Endometrial microvascular endothelial cells (primary cell): Measurements from ENCODE around the gene DPP6. TPM values are rescaled to one million over a fixed set of nuclear protein-coding genes. Genes with fewer than 3 reads are reported as not detected.

Experiments
- in situ Hi-C: cut with HindIII; loops from 2 replicates; pipeline ENCODE4 v1.10.0; 2017; ENCODE audit warnings: low sequenced_read_pairs, low pct_unique_long_range_greater_than_20kb; ENCODE audit errors: inconsistent ontology term
- total RNA-seq: library from RNA; depleted of rRNA; stranded (reverse); fragments of >200 nt; gene quantifications from one replicate; pipeline ENCODE4 v1.2.3, GENCODE V29; 2015; ENCODE audit errors: inconsistent ontology term

The DPP6 gene
- total RNA-seq, 1 donor from 2014 or later, result not detected

DNA sequence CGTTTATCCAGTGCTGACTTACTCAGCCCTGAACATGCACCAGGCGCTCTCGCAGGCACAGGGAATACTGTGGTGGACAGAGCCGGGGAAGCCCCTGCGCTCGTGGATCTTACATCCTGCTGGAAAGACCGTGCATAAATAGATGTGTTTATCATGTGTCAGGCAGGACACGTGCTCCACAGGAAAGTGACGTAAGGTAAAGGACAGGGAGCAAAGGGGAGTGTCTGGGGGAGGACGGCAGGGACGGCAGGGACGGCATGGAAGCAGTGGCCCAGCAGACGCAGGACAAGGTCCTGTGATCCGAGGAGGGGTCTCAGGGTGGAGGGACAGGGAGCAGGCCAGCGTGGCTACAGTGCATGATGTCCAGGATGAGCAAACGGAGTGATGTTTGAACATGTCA, 540.2 kb downstream of the DPP6 start:
- in situ Hi-C loops, result no loop called here

DNA sequence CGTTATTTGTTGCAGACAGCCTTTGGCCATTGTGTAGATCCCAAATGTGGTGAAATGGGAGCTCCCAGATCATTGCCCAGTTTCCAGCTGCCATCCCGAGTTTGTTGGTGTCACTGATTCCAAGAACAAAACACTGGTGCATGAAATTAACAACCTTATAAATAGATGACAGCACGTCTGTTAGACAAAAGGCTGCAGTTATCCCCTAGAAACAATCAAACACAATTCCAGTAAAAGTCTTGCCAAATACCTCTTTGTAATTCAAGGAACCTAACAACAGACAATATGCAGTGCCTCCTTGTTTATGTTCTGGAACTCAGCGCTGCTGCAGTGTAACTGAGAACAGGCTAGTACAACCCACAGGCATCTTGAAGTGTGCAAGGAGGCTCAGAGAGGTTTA, 546.2 kb downstream of the DPP6 start:
- in situ Hi-C loops, result no loop called here

DNA sequence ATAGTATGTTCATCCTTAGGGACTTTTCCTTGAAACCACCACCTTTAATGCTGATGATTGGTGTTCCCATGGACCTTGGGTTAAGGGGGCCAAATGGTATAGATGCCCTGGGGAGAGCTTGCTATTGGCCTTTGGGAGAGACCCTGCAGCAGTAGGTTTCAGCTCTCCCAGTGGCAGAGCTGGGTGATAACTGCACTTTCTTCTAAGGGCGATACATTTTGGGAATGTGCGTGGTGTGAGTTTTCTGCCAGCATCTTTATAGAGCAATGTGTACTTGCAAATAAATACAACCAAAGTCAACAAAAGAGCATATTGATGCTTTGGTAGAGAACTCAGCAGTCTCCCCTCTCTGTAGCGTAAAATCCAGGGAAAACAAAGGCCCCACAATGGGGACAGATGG, 546.7 kb downstream of the DPP6 start:
- in situ Hi-C loops, result no loop called here

DNA sequence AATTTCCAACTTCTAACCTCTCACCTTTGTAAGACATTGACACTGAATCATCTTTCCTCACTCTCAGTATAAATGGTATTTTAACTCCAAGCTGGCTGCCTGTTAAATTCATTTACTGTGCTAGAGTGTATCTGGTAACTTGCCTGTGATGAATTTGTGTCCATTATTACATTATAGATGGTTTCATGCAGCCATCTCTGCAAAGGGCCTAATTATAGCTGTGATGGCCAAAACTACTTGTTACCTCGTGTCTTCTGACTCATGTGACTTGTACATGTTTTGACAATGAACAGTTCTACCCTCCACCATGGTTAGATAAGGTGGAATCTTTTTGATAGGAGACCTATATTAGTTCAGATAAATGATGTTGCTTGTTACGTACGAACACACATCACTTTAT, 558.7 kb downstream of the DPP6 start:
- in situ Hi-C loops, result no loop called here

DNA sequence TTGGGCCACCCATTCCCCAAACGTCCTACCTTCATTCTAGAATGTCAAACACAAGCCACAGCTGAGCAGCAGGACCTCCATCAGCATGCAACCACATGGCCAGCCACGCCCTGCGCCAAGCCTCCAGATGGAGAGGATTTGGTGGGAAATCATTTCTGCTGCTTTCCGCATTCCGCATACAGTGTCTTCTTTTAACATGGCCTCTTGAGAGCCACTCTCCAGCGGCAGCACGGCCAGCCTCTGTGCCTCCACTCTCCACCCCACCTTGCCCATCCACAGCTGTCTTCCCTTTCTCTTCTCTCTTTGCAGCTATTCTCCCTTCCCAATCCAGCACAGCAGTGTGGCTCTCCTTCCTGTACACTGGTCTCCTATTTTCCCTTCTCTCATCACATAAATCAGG, 561.6 kb downstream of the DPP6 start:
- in situ Hi-C loops, result no loop called here

DNA sequence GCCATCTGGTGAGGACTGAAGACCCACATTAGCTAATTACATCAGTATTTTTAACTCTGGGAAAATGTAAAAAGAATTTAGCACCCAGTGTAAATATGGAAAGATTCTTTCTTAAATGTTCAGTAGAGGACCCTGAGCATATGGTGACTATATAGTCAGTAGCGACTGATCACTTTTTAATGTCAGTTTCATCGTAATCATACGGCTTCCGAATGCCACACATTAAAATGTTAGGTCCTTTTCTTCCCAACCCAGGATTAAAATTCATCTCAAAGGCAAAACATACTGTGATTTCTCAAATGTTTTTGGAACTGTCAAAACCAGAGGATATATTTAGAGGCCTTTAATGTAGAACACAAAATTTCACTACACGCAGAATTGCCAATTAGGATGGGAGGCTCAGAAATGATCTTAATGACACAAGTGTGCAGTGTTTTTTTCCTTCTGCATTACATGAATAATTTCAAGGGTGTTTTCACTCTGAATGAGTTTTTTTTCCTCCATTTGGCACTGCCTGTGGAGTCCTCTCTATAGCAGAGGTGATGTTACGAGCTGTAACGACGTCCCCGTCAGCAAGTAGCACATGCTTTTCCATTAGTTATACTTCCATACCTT, 568.0 kb downstream of the DPP6 start:
- in situ Hi-C loops, result no loop called here

DNA sequence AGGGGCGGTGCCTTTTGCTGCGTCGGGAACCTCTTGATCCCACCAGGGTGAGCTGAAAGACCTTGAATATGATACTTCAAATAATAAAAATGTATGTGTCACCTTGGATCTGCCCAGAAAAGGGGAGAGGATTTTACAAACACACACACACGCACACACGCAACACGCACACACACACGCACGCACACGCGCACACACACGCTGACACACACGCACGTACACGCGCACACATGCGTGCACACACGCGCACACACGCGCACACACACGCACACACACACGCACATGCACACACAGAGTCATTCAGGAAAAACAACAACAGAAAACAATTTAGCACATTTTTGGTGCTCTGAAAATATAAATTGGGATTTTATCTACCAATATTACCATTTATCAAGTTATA, 571.2 kb downstream of the DPP6 start:
- in situ Hi-C loops, result no loop called here

DNA sequence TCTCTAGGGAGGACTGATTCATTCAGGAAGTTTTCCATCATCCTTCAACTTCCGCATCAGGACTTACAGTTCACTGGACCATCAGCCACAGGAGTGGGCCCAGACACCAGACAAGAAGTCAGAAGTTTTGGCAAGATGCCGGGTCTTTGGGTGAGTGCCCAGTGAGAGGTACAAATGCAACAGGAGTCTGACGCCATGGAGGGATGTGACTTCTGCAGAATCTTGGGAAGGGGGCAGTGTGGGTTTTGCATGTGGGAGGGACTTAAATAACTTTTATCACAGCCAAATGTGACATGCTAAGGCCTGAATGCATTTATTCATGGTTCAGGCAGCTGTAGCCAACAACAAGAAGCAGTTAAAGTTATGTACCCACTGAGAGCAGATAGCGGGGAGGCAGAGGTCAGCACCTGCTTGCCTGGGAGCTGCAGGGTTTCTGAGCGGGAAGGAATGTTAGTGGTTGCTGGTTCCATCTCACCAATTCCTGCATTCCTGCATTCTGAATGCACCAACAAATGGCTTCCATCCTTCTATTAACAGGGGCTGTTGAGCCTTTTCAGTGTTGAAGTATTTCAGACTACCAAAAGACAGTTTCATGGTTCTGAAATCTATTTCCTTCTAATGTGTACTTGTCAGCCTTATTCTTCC, 575.6 kb downstream of the DPP6 start:
- in situ Hi-C loops, result no loop called here

DNA sequence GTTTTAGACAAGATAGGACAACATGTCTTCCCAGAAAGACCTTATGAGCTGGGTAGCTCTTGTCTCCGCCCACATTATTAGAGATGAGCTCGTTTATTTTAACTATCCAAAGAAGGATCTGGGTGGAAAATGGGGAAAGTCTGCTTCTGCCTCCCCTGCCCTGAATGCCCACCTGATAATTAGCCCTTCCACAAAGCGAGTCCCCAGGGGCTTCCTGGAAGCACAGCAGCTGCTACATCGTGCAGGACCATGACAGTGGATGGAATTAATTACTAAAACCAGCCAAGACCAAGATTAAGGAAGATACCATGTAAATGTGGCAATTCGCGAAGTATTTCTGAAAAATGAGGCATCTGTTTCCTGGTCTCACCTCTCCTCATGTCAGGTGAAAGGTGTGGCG, 576.4 kb downstream of the DPP6 start:
- in situ Hi-C loops, result no loop called here

DNA sequence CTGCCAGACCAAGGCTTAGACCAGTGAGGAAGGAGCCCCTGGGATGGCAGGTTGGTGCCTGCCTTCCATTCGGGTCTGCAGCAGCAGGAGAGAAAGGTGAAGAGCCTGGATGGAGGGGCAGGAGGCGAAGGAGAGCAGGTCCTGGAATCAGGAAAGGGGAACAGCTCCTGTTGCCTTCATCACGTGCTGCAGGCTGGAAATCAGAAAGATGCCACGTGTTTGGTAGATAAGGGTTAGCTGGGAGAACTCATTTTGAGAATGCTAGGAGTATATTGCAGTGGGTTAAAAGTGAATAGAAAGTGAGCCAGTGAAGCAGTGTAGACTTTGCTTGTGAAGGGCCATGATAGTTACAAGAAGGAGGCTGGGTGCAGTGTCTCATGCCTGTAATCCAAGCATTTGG, 579.0 kb downstream of the DPP6 start:
- in situ Hi-C loops, result no loop called here

DNA sequence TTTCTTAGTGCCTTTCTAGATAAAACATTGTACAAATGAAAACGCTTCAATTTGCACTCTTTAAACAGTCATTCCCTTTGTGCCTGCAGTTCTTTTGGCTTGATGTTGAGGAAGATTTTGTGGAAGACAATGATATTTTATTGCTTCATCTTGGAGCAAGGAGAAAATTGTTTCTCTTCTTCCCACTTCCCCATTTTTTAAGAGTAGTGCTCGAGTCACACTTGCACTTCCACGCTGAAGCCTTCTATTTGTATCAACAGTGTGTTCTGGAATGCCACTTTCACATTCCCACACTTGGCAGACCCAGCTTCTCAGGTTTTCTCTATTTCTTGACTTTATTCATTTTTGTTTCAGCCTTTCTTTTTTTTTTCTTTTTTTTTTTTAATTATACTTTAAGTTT, 581.4 kb downstream of the DPP6 start:
- in situ Hi-C loops, result no loop called here

DNA sequence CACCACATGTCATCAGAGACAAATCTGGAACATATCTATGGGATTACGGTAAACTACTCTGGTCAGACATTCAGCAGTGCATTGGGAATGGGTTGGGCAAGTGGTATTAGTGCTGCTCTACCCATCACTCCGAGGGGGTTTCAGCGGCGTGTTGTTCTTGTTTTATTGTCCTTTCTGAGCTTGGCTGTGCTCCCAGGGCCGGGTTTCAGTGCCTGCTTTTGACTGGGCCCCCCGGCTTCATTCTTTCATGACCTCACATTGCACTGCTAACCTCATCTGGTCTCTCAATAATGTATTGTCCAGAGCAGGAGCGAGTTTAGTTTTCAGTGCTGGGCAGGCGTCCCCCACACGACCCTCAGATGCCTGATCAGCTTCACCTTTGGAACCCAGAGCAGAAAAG, 586.1 kb downstream of the DPP6 start:
- in situ Hi-C loops, result no loop called here

DNA sequence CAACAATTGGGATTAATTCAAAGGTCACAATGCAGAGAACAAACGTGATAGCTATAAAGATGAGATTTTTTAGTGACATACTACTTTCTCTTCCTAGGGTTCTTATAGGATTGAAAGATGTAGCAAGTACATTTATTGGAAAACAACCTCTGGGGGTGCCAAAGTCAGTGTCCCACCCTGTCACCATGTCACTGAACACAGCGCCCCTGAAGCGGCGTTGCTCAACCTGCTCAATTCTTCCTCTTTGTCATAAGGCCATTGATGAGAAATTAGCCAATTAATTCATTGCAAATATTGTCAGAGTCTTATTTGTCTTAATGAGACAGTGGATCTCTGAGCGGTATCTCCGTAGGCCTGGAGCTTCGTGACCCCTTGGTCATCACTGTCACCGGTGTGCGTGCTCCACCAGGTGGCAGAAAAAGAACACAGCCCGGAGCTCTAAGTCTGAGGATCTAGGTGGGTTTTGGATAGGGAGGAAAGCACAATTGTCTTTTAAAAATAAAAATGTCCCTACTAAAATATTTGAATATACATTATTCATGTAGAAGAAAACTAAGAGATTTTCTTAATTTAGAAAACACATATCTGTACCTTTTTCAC, 588.2 kb downstream of the DPP6 start:
- in situ Hi-C loops, result no loop called here

DNA sequence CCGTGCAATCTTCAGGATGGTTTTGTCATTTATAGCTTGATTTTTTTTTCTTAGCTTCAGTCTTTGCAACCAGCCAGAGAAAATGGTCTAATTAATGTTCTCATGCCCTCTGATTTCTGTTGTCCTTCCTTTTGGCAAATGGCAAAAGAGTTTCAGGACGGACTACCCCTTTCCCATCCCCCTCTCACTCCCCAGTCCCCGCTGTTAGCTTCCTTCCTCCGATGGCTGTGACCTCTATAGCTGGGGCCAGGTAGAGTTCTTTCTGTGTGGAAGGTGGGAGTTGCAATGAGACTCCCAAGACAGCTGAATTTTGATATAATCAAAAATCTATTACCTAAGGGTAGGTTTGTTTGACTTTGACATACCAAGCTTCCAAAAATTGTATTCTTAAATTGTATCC, 588.7 kb downstream of the DPP6 start:
- in situ Hi-C loops, result no loop called here

DNA sequence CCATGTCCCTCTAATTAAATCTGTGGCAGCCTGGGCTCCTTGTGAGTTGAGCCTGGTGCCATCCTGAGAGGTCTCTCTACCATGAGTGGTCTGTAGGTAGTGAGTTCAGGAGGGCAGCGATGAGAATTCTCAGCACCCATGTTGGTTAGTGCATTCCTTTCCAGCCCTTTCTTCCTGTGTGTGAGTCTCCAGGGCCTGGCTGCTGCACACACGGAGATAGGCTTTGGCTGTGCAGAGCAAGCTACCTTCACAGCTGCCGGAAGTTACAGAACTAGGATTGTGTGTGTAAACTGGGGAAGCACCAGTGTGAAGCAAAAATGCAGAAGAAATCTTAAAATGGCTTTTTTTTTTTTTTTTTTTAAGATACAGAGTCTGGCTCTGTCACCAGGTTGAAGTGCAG, 592.2 kb downstream of the DPP6 start:
- in situ Hi-C loops, result no loop called here

DNA sequence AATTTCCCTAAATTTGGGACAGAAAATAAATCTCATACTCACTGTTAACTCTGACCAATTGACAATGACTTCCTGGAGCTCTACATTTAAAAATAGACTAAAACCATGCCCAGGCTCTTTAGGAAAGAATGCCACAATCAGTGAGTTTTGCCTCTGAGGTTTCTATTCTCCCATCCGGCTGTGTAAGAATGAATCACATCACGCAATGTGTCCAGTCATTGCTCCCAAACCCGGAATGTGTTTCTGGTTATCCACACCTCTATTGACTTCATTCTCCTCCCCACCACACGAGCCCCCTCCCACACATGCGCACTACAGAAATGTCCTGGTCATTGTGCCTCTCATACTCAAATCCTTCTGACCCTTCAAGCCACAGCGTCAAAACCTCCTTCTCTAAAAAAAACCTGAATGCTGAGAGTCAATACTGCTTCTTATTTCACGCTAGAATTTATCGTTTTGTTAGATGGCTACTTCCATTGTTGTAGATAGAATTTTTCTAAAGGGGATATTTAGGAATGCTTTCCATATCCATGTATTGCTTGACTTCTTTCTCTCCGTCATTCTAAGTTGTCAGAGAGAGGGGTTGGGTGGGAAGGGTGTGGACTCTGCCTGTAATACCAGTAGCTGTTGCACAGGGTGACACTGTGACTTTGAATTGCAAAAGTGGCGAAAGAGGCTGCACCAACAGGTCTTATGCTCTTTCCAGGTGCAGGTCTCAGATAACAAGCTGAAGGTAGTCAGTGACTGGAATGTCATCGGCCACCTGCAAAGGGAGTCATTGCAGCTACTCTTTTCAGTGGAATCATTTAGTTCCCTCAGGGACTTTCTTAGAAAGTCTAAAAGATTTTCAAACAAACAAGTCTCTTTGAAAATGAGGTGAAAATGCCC, 594.2 kb downstream of the DPP6 start:
- in situ Hi-C loops, result no loop called here

DNA sequence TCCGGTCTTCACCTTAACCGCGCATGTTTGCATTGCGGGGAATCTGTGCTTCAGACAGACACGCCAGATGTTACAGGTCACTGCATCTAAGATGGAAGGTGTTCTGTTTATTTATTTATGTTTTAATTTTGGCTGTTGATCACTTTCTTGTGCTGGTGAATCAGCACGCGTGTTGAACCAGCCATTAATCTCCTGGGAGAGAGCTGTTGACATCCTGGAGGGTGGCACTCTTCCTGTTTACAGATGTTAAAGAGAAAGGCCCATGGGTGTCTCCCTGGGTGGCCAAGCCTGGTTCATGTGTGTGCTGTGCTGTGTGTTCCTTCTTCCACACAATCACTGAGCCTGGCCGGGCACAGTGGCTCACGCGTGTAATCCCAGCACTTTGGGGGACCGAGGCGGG, 595.4 kb downstream of the DPP6 start:
- in situ Hi-C loops, result no loop called here

DNA sequence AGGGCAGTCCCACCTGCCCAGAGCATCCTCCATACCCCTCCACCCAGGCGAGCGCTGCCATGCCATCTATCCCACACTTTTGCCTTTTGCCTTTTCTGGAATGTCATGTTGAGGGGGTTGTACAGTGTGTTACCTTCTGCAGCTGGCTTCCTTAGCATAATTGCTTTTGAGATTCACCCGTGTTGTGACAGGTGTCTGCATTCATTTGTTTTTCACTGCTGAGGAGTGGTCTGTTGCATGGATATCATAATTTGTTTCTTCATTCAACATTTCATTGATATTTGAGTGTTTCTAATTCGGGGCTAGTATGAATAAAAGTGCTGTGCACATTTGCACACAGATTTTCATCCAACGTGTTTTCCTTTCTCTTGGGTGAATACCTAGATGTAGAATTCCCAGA, 596.8 kb downstream of the DPP6 start:
- in situ Hi-C loops, result no loop called here

DNA sequence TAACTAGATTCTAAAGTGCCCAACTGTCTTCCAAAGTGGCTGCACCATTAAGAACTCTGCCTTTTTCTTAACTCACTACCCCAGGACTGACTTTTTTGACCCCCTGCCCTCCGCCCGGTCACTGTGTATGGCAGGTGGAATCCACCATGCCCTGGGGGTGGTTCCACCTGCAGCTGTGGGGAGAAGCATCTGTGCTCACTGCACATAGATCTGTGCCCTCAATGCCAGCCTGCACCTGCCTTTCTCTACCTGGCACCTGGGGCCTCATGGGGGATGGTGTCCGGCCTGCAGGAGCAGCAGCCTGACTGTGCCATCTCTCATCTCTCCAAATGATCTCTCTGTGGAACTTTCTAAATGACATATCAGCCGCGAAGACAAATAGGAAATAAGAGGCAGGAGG, 597.2 kb downstream of the DPP6 start:
- in situ Hi-C loops, result no loop called here

DNA sequence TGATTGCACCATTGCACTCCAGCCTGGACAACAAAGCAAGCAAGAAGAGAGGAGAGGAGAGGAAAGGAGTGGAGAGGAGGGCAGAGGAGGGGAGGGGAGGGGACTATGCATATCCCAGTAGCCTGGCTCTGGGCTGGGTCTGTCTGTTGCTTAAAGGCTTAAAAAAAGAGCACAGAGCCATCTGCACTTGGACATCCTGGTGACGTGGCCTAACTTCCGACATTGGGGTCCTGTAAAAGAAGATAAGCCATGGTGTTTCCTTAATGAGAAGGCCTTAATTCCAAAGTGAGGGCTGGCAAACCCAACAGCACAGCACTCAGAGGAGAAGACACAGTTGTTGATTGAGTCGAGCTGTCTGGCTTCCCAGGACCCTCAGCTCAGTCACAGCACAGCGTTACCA, 598.1 kb downstream of the DPP6 start:
- in situ Hi-C loops, result no loop called here
